Urinary bladder (tissue), 4 donors: ENCODE measurements around the gene YIPF5. TPM values are rescaled to one million over a fixed set of nuclear protein-coding genes. Genes with fewer than 3 reads are reported as not detected.

ENCODE experiments used
- DNase-seq: peaks from one replicate; pipeline ENCODE4 v3.0.0-alpha.2; 2015; ENCODE audit errors: extremely low spot score
- H3K27ac ChIP-seq: one replicate; pipeline ENCODE4 v1.5.1; 2013; ENCODE audit warnings: low read depth, mild to moderate bottlenecking, moderate library complexity
- H3K36me3 ChIP-seq: one replicate; pipeline ENCODE4 v1.6.1; 2013; ENCODE audit warnings: mild to moderate bottlenecking, moderate library complexity; ENCODE audit not compliant: insufficient read depth
- H3K4me1 ChIP-seq: one replicate; pipeline ENCODE4 v1.6.1; 2013; ENCODE audit warnings: mild to moderate bottlenecking, moderate library complexity; ENCODE audit not compliant: insufficient read depth
- H3K4me3 ChIP-seq: one replicate; pipeline ENCODE4 v1.5.1; 2013; ENCODE audit warnings: low read depth, low read length
- WGBS: extraction: QIAGEN DNeasy Blood & Tissue Kit; methylation state at CpG from one replicate; pipeline ENCODE4 v1.1.7; 2013; 5-methylcytosine and 5-hydroxymethylcytosine counted together
- polyA plus RNA-seq: library from polyadenylated mRNA; stranded (reverse); fragments of 200-250 nt; gene quantifications from one replicate; pipeline ENCODE4 v1.2.3, GENCODE V29; 2013
- total RNA-seq: library from RNA; depleted of rRNA; stranded (reverse); fragments of >200 nt; gene quantifications from one replicate; pipeline ENCODE4 v1.2.3, GENCODE V29; 2014
- donor health status: healthy with polysubstance abuse.
- donor health status: healthy.

YIPF5 gene
- total RNA-seq (76.2 TPM), polyA plus RNA-seq (24.2 TPM)

DNA sequence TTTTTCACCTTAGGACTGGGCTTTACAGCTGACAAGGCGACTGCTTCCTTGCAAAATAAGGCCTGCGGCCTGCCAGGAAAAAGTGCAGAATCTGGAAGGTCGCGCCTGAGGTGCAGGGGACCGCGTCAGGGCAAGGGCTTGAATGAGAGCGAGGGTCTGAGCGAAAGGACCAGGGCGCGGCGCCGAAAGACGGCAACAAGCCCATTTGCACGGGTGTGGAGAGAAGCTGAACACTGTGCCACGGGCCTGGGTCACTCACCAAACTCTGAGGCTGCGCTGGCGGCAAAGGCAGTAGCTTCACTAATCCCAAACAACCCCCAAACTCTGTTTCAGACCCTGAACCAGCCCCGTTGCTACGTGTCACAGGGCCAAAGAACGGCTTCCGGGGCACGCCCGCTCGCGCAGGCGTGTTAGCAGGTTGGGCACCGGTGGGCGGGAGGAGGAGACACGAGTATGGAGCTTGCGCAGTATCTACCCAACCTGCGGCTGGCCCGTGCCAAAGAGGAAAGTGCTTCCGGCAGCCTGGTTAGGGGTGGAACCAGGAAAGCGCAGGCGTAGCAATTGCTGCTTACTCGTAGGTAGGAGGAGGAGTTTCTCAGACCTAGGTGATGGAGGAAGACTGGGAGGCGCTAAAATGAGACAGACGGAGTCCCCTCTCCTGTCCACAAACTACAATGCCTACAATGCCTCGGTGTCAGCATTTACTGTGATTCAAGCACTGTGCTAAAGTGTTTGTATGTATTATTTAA is at the start of gene YIPF5, which contains the start of gene KCTD16:
TSS of gene YIPF5 (minus strand) at position 384 of the 749 bp plus-strand sequence. CDS start 704 bp downstream, outside the sequence.
TSS of gene KCTD16 (plus strand) at position 598 of the 749 bp plus-strand sequence.
- no peaks in the 10 kb centered on the region for H3K36me3 ChIP-seq
- H3K4me1 ChIP-seq = peaks cover 2% of the 10 kb centered on the region
- peak within 1 kb of the TSS; percentile 57 for H3K27ac ChIP-seq
- H3K4me3 ChIP-seq = peak within 1 kb of the TSS; percentile 85
- under 1% methylated on average over 39 of the region's 39 CpGs for WGBS
- peak; percentile 93 for DNase-seq

DNA sequence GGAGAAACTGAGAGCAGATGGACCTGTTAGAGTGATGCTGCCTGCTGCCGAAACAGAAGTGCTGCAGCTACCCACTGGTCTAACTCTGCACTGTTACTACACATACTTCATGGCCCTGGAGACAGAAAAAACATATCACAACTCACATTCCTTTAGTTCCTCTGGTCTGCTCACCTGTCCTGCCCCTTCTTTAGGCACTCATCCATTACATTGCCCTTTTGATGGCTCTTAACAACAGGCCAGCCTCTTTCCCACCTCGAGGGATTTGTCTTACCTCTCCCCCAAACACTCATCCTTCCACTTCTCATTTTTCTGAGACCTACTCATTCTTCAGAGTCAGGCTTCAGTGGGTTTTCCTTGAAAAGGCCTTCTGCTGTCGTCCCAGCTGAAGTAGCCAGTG is 49.4 kb upstream of the YIPF5 start:
- Histone ChIP-seq H3K4me3 (no peak overlapping the region), H3K36me3 (no peaks in the 10 kb centered on the region), H3K4me1 (no peaks in the 10 kb centered on the region), H3K27ac (no peak overlapping the region)
- WGBS = 66% methylated on average over 3 of the region's 3 CpGs
- DNase-seq = no peak

DNA sequence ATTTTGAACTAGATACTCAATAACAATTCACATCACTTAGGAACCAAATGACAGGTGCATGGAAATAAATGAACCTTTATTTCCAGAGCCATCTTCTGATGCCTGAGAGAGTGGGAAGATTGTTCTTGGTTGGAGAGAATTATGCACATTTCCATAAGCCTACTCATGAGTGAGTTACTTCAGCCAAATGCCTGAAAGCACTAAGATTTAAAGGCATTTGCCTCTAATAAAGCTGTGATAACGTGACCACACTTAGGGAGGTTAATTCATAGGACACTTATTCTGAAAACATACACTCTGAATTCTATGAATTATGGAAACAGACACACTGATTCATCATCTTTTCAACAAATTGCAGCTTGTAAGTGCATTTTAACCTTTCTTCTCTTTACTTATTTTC is 40.2 kb upstream of the YIPF5 start:
- WGBS = 43% methylated on average over 1 of the region's 1 CpG
- H3K36me3 ChIP-seq = no peaks in the 10 kb centered on the region
- H3K4me3 ChIP-seq = no peak overlapping the region
- H3K27ac ChIP-seq = no peak overlapping the region
- H3K4me1 ChIP-seq = no peaks in the 10 kb centered on the region
- DNase-seq = no peak

DNA sequence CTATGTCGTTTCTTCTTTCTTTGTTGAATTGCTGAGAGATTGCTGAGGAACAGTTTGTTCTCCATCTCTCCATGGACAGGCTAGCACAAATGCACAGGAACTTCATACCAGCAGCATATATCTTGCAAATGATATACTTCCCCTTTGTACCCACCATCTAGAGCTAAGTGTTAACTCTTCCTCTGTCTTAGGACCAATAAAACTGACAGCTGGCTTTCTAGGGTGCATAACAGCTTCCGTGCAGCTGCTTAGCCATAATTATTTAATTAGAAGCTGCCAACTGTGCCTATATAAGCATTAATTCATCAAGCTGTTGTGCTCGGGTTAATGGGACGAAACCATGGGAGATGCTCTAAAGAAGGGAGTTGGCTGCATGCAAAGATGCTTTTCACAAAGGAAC is 38.9 kb upstream of the YIPF5 start:
- H3K27ac ChIP-seq = no peak overlapping the region
- no peak overlapping the region for H3K4me3 ChIP-seq
- H3K4me1 ChIP-seq = no peaks in the 10 kb centered on the region
- no peak for DNase-seq
- no peaks in the 10 kb centered on the region for H3K36me3 ChIP-seq
- WGBS = 65% methylated on average over 4 of the region's 4 CpGs

DNA sequence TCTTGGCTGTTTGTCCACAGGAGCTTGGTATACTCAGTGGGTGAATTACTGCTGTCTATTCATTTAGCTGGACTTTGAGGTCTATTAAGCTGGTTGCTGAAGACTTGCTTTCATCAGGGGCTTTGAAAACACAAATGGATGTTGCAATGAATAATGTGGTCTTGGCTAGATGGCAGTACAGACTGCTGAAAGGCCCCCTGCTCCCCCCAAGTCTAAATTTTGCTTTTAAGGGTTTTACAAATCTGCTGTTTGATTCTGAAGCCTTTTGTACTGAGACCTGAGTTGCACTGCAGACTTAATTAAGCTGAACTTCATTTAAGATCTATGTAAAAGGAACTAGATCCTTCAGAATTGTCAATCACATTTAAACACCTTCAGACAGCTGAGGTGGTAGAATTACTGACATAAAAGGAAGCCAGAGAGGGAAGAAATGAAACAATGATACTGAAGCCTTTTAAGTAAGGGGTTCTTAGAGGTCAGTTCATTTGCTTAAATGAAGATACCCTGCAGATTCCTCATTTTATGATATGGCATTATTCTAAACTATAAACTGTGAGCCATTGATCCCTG is 37.5 kb upstream of the YIPF5 start:
- DNase-seq = no peak
- Histone ChIP-seq H3K4me3 (no peak overlapping the region), H3K27ac (no peak overlapping the region), H3K36me3 (no peaks in the 10 kb centered on the region), H3K4me1 (no peaks in the 10 kb centered on the region)

DNA sequence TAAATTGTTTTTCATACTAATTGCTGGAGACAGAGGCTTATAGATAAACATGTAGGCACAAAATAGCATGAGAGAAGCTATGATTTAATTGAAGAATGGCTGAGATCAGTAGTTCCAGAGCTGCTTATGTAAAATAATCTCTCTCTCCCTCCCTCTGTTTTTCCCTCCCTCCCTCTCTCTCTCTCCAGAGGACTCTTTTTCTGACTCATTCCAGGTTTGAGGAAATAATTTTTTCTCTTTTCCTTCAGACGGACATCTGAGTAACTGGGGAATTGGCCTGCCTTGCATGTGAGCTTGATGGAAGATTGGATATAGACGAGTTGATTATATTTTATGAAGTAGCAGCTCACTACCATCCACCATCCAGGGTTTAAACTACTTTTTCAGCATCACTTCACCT is 35.7 kb upstream of the YIPF5 start:
- H3K27ac ChIP-seq = no peak overlapping the region
- H3K4me3 ChIP-seq = no peak overlapping the region
- no peaks in the 10 kb centered on the region for H3K4me1 ChIP-seq
- WGBS = 47% methylated on average over 2 of the region's 2 CpGs
- no peaks in the 10 kb centered on the region for H3K36me3 ChIP-seq
- no peak for DNase-seq

DNA sequence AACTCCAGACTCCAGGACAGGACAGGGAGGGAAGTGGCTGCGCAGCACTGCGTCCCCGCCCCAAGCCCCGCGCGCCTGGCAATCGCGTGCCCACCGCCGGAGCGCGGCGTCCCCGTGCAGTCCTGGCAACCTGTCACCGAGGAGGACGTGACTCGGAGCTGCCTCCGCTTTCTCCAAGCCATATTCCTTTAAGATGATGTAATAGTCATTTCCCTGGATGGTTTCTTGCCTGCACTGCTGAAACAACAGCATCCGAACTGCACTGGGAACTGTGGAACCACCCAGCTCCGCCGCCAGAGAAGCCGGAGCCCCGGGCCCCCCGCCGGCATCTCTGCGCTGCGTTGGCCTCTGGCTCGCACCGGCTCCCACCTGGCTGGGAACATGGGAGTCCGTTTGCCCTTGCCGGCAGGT is 34.7 kb upstream of the YIPF5 start:
- Histone ChIP-seq H3K4me3 (peak overlapping the region; percentile 15), H3K4me1 (no peaks in the 10 kb centered on the region), H3K36me3 (no peaks in the 10 kb centered on the region), H3K27ac (no peak overlapping the region)
- whole genome bisulfite sequencing = 1% methylated on average over 31 of the region's 31 CpGs
- no peak for DNase-seq

DNA sequence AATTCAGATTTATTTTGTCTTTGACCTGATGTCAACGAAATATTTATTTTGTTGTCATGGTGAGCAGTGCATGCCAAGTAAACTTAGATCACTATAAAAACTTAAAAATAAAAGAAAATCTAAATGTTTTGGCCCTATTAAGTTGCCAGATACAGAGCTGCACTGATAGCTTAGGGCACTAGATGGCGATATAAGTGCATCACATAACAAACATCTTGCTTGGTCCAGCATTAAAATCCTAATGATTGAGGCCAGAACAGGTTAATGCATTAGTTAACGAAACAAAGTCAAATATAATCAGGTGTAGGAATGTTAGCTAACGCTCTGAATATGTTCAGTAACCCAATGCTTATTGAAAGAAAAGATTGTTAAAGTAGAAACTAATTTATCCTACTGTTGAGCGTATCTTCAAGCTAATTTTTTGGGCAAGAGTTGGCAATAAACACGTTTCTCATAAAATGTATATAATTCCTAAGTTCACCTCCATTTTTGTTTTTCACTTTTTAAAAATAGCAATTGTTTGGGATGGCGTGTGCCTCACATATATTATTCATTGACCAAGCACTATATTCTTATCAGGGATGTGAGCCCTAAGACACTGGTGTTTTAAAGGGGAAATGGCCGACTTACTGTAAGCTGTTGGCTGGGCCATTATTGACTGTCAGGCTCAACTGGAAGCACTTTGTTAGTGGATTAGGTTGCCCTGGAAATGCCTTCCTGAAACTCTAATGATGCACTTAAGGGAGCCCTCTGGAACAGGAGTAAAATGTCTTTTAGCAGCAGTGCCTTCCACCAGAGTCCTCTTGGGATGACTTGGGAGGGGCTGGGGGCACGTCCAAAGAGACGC is 33.5 kb upstream of the YIPF5 start:
- H3K27ac ChIP-seq = no peak overlapping the region
- no peaks in the 10 kb centered on the region for H3K4me1 ChIP-seq
- DNase-seq = peak; percentile 60
- WGBS = 37% methylated on average over 10 of the region's 10 CpGs
- no peaks in the 10 kb centered on the region for H3K36me3 ChIP-seq
- H3K4me3 ChIP-seq = no peak overlapping the region

DNA sequence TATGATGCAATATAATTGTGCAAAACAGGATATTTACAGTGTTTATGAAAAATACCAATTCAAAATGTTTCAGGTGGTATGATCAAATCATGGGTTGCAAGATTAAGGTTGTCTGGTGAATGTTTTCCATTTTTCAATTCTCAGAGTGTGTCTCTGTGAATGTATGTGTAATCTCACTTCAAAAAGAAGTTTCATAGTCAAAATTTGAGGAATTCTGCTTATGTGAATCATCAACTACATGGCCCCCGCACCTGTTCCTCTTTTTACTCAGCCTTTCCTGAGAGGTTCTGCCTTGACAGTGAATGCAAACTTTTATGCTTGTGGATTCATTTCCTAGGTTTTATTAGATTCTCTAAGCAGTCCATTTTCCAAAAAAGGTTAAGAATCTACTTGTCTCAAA is 32.3 kb upstream of the YIPF5 start:
- Histone ChIP-seq H3K36me3 (no peaks in the 10 kb centered on the region), H3K4me3 (no peak overlapping the region), H3K27ac (no peak overlapping the region), H3K4me1 (no peaks in the 10 kb centered on the region)
- WGBS = 78% methylated on average over 1 of the region's 1 CpG
- no peak for DNase-seq

DNA sequence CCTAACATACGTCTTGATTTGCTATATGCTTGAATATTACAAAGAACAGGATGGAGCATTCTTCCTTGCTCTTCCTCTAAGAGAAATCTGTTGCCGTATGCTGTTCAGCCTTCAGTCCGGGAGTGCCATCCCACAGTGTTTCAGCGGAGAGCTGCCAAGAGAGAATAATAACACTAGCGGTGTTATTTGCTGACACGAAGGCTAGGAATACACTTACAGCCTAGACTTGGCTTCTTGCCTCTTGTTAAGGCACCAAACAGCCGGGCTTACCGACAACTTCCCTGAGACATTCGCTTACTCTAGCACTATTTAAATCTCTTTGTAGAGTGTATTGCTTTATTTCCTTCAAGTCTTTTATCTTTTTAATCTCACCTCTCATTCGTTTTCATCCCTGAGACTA is 31.6 kb upstream of the YIPF5 start:
- H3K36me3 ChIP-seq = no peaks in the 10 kb centered on the region
- no peak overlapping the region for H3K27ac ChIP-seq
- H3K4me1 ChIP-seq = no peaks in the 10 kb centered on the region
- no peak overlapping the region for H3K4me3 ChIP-seq
- WGBS = 17% methylated on average over 10 of the region's 10 CpGs
- DNase-seq = no peak

DNA sequence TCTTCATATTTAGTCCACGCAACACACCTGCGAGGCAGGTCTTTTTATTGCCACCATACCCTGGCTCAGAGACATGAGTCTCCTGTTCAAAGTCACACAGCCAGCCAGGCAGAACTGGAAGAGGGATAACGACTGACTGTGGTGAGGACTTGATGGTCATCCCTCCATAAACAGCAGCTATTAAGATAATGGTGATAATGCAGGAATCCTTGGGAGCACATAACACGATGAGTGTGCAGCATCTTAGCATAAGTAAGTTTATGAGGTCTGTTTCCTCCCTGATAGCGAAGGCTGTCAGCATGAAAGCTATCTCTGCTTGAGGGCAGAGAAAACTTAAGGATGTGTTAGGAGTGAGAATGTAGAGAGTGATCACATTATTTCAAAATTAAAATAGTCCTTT is 31.1 kb upstream of the YIPF5 start:
- no peaks in the 10 kb centered on the region for H3K4me1 ChIP-seq
- H3K36me3 ChIP-seq = no peaks in the 10 kb centered on the region
- H3K4me3 ChIP-seq = no peak overlapping the region
- H3K27ac ChIP-seq = no peak overlapping the region
- no peak for DNase-seq
- WGBS = 44% methylated on average over 5 of the region's 5 CpGs

DNA sequence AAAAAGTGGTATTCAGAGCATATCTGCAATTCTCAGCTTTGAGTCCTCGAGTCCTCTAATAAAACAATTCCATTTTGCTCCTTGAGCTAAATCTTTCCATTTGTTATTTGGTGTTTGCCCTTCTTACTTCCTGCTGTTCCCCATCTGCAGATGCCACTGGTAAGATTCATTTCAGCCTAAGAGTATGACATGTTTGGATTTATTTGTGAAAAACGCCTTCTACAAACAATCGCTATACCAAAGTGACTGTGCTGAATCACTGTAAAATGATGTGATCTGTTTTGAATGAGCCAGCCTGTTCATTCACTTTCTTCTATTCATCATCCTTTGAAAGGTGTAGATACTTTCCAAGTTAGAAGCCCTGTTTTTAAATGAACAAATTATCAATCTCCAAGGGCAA is 27.9 kb upstream of the YIPF5 start:
- no peak for DNase-seq
- Histone ChIP-seq H3K4me3 (no peak overlapping the region), H3K4me1 (no peaks in the 10 kb centered on the region), H3K36me3 (no peaks in the 10 kb centered on the region), H3K27ac (no peak overlapping the region)
- 60% methylated on average over 3 of the region's 3 CpGs for WGBS

DNA sequence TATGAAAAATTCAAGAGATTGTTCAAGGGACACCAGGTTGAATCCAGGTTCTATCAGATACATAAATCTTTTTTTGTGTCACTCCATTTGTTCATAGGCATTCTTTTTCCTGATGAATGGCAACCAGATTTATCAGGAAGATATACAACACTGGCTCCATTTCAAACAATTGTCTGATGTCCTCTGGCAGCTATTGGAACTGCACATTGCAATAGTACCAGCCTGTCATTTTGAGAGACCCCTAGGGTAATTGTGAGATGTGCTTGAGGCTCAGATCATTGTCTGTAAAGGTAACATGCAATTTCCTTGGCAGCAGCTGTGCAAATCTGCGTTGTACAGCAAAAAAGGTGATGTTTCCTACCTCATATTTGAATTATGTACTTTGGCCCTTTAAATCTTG is 26.2 kb upstream of the YIPF5 start:
- no peak for DNase-seq
- WGBS = 78% methylated on average over 1 of the region's 1 CpG
- H3K36me3 ChIP-seq = no peaks in the 10 kb centered on the region
- no peak overlapping the region for H3K27ac ChIP-seq
- no peaks in the 10 kb centered on the region for H3K4me1 ChIP-seq
- no peak overlapping the region for H3K4me3 ChIP-seq

DNA sequence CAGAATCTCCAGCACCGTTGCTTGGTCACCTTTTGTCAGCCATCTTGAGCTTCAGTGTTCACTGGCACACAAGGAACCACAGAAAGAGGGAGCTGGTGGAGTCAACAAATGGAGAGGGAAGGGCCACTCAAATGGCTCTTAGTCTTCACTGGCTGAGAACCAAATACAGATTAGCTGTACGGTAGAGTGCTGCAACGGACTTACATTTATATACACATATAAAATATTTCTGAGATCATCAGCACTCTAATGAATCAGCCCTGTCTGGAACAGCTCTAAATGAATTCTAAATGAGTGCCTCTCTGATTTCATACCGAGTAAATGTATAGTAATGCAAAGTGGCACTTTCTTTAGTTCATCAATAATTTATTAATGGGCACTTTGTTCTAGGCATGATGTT is 25.0 kb upstream of the YIPF5 start:
- no peak for DNase-seq
- 30% methylated on average over 4 of the region's 4 CpGs for WGBS
- Histone ChIP-seq H3K27ac (no peak overlapping the region), H3K4me1 (peaks cover 1% of the 10 kb centered on the region), H3K4me3 (no peak overlapping the region), H3K36me3 (no peaks in the 10 kb centered on the region)
